Measurements from ENCODE around the gene TMCC3.
"Not testable (repeated sequence)": the region's sequence is repeated elsewhere in the genome, so short reads cannot be mapped to it uniquely, and the experiment has no call there.

Gene TMCC3

GRCh38 chr12:94650143-94651056 lies at the start of gene TMCC3:
TMCC3 (minus strand) TSS chr12:94650557; CDS start chr12:94650430, 127 bp downstream.
- no peak for DNase-seq

DNA sequence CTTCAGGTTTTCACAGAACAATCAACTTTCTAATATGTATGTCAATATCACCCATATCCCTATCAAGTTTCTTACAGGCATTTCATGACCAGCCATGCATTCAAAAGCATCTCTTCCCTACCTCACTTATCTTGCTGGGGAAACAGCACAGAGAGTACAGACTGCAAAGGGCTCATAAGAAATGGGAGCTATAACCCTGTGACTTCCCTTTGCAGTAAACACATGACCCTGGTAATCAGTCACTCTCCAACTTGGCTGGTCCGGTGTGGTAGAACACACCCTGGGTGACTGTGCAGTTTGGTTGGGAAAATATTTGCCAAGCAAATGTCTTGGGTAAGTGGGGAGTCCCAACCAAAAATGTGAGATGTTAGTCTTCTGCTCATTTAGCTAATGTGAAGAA lies 49.4 kb upstream of the TMCC3 start:
- DNase-seq, result no peak

GRCh38 chr12:94698578-94698977 lies 48.2 kb upstream of the TMCC3 start:
- DNase-seq, result no peak

DNA sequence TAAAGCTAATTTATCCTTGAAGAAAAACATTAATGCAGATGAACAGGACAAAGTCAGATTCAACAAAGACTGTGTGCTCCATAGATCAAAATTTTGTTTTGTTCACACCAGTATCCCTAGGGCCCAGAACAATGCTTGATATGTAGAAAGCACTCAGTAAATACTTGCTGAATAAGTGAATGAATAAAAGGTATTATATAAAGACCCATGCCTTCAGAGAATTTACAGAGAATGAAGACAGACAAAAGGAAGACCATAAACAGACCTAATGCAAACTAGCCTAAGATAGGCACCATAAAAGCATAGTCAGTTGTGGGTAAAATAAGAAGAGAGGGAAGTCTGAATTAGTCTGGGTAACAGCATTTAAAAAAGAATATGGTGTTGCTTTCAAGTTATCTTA lies 47.3 kb upstream of the TMCC3 start:
- DNase-seq, result no peak

DNA sequence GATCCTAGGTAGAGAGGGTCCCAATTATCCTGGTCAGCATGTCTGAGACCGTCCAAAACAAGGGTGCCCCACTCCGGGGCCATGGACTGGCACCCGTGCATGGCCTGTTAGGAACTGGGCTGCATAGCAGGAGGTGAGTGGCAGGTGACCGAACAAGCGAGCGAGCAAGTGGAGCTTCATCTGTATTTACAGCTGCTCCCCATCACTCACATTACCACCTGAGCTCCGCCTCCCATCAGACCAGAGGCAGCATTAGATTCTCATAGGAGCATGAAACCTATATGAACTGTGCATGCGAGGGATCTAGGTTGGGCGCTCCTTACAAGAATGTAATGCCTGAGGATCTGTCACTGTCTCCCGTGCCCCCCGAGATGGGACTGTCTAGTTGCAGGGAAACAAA lies 44.4 kb upstream of the TMCC3 start:
- no peak for DNase-seq

- not testable (repeated sequence) for DNase-seq
Measured at GRCh38 chr12:94692826-94693225, 42.5 kb upstream of the TMCC3 start.

- DNase-seq, result no peak
Measured at GRCh38 chr12:94690198-94690771, 39.9 kb upstream of the TMCC3 start.

DNA sequence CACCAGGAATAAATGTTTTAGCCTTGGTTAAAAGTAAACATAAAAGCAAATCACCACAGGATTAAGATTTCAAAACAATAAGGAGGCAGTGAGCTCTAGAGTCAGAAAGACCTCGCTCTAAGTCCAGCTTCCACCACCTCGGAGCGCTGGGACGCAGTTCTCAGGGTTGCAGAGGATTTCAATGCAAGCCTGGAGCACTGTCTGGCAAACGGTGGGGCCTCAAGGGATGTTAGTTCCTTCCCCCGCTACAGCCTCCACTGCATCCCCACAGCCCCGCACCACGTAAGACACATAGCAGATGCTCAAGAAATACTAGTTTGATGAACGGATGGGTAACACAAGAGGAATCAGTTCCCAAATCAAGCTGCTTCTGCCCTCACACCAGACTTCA lies 39.3 kb upstream of the TMCC3 start:
- DNase-seq, result no peak

DNA sequence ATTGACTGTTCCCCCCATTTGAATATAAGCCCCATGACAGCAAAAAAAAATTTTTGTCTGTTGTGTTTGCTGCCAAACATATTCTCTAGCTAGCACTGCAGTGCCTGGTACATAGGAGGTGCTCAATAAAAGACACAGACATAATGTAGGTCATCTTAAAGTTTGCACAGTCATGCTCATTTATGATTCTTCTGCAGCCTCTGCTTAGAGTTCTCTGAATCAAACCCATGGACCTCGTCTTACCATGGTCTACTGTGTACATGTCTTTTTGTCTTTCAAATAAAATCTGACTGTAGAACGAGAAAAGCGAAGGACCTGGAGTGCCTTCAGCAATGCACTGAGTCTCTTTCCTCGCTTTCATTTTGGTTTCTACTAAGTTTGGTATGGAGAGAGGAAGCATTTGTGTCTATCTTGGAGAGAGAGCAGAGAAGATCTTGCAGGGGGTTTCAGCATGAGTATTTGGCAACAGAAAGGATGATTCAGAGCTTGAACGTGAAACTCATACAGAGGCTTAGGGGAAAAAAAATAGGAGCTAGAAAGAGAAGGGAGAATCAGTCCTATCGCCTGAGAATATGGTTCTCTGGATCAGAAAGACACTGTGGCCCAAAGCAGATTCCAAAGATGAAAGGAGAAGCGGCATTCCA lies 38.8 kb upstream of the TMCC3 start:
- DNase-seq, result no peak

- DNase-seq, result no peak
Measured at GRCh38 chr12:94687891-94688290, 37.5 kb upstream of the TMCC3 start.

DNA sequence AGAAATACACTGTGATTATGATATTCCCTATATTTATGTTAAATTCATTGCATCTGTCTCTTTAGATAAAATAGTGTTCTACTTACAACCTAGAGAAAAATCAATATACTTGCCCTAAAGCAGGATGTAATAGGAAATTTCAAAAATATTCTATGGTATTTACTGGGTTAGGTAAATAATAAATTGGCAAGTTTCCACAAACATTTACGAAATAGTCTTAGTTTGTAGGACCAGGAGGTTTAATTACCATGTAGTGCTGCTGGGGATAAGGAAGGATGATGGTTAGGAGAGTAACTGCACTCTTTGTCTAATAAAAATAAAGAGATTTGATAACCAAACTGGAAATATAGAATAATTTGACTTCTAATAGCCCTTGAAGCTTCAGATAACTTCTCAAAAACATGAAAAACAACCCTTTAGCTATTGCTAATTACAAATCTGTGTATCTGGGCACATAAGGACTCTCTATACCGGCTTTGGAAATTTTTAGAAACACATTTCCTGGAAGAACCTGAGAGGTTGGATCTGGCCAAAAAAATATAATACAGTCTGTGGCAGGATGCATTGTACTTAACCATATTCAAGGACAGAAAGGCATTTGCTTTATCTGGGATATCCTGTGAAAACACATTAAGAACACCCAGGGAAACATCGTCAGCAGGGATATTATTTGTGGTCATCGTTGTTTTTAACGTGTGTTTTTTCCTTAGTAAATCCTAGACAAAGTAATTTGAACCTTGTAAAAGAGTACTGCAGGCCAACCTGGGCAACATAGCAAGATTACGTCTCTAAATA lies 36.7 kb upstream of the TMCC3 start:
- DNase-seq, result no peak

GRCh38 chr12:94684416-94685142 lies 34.2 kb upstream of the TMCC3 start:
- DNase-seq, result no peak

DNA sequence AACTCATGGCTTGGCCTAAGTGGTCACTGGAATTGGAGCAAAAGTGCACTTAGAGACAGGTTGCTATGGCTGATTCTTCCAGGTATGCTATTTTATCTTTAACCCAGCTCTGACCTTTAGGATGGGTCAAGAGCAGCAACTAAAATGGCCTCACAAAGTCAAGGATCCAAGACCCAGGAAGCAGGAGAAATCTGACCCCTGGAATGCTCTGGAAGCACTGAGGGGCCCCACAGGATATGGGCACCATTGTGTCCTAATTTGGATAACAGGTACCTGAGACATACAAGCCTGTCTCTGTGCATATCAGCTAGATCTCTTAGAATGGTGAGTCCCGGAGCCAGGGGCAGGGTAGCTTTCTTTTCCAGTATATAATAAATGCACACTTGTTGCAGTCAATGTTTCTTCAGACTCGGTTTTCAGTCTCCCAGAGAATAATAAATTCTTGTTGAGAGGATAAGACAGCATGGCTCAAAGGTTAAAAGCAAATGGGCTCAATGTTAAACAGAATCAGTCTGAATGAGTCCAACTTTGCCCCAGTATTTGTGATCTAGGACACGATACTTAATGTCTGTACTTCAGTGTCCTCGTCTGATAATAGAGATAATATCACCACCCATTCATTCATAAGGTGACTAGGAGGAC lies 29.3 kb upstream of the TMCC3 start:
- DNase-seq, result no peak

GRCh38 chr12:94678849-94679248 lies 28.5 kb upstream of the TMCC3 start:
- no peak for DNase-seq

GRCh38 chr12:94678379-94678778 lies 28.0 kb upstream of the TMCC3 start:
- no peak for DNase-seq

- DNase-seq, result no peak
Measured at GRCh38 chr12:94677778-94678177, 27.4 kb upstream of the TMCC3 start.

- DNase-seq, result no peak
Measured at GRCh38 chr12:94676922-94677321, 26.6 kb upstream of the TMCC3 start.

DNA sequence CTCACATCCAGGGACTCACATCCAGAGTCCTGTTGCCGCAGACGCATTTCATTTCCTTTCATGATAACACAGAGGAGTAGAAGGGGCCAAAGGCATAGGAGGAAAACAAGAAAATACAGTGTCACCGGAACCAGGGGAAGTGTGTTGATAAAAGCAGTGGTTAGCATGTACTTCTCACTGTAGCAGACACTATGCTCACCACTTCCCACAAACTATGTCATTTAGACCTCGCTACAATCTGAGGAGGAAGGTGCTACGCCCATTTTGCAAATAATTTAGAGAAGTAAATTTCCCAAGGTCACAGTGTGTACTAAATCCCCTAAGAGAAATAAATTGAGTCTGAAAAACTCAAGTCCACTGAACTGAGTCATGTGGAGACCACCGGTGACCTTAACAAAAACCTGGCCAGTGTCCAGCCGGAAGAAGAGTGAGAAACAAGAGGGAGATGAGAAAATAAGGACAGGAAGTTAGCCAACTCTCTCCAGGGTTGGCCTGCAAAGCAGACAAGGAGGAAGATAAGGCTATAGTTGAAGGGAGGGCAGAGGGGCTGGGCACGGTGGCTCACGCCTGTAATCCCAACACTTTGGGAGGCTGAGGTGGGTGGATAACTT lies 25.8 kb upstream of the TMCC3 start:
- peak; percentile 43 to 95 for DNase-seq

DNA sequence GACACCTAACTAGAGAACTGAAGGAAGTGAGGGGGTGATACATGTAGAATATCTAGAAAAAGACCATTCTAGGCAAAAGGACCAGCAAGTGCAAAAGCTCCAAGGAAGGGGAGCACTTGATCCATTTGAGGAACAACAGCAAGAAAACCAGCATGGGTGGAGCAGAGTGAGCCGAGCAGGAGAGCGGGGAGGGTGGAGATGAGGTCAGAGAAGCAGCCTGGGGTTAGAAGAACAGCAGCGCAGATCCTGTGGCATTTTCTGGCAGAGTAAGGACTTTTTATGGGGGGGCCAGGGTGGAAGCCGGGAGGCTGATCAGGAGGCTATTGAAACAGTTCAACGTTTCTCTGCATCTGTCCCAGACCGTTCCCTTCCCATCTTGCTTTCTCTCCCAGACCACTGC lies 24.5 kb upstream of the TMCC3 start:
- no peak for DNase-seq

GRCh38 chr12:94674051-94674451 lies 23.7 kb upstream of the TMCC3 start:
- DNase-seq, result no peak

DNA sequence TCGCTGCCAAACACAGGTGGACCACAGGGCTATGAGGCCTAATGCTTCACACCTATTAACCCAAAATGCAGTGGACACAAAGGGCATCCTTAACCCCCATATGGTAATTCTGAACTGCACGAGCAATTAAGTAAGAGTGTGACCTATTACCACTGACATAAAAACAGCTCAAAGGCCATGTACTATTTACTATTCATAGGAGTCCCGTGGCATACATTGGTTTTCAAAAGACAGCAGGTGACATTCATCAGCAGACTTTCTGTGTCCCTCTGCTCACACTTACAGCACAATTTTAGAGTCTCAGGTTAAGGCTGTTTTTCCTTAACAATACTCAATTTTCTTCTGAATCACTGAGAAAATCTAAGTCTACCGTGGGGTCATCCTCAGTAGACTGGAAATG lies 23.1 kb upstream of the TMCC3 start:
- no peak for DNase-seq

- no peak for DNase-seq
Measured at GRCh38 chr12:94671917-94672316, 21.6 kb upstream of the TMCC3 start.
